Subcutaneous abdominal adipose tissue (tissue), 5 donors: ENCODE data around the gene LCN9.

Experiments used
- H3K27ac ChIP-seq: one replicate; pipeline ENCODE4 v1.7.0; 2013; ENCODE audit warnings: low read depth, mild to moderate bottlenecking, inconsistent platforms, low read length, moderate library complexity
- H3K27me3 ChIP-seq, 5 donors: one replicate each; pipeline ENCODE4 v1.7.0; 2013; ENCODE audit warnings: low read length in 5 of 5, inconsistent platforms in 1 of 5; ENCODE audit not compliant: control insufficient read depth in 5 of 5, insufficient read depth in 4 of 5
- H3K36me3 ChIP-seq, 5 donors: one replicate each; pipeline ENCODE4 v1.7.0; 2013; ENCODE audit warnings: low read length in 5 of 5; ENCODE audit not compliant: control insufficient read depth in 5 of 5, insufficient read depth in 5 of 5
- H3K4me1 ChIP-seq, 5 donors: one replicate each; pipeline ENCODE4 v1.7.0; 2013; ENCODE audit warnings: low read length in 5 of 5, mild to moderate bottlenecking in 3 of 5, moderate library complexity in 1 of 5; ENCODE audit not compliant: control insufficient read depth in 5 of 5, insufficient read depth in 5 of 5
- H3K4me3 ChIP-seq, 5 donors: one replicate each; pipeline ENCODE4 v1.7.0; 2013; ENCODE audit warnings: low read length in 5 of 5, low read depth in 1 of 5
- H3K9ac ChIP-seq, 5 donors: one replicate each; pipeline ENCODE4 v1.7.0; 2013; ENCODE audit warnings: low read length in 5 of 5, mild to moderate bottlenecking in 4 of 5, moderate library complexity in 3 of 5
- H3K9me3 ChIP-seq, 5 donors: one replicate each; pipeline ENCODE4 v1.7.0; 2013; ENCODE audit warnings: low read length in 5 of 5; ENCODE audit not compliant: control insufficient read depth in 5 of 5
- donor health status: healthy.
- donor health status: healthy.
- donor health status: healthy.
- donor health status: healthy.
- donor health status: healthy.

LCN9 gene

GRCh38 chr9:135662758-135663450, at the start of gene LCN9:
LCN9 (plus strand) TSS chr9:135663309; CDS start chr9:135663322, 13 bp downstream.
- Histone ChIP-seq H3K9me3 (no peaks in the 10 kb centered on the region), H3K4me3 (no peak within 1 kb of the TSS), H3K27me3 (peaks cover 2 to 37% (median 20%) of the 10 kb centered on the region in 5 donors), H3K36me3 (no peaks in the 10 kb centered on the region), H3K4me1 (no peaks in the 10 kb centered on the region), H3K27ac (no peak within 1 kb of the TSS), H3K9ac (no peak within 1 kb of the TSS)

DNA sequence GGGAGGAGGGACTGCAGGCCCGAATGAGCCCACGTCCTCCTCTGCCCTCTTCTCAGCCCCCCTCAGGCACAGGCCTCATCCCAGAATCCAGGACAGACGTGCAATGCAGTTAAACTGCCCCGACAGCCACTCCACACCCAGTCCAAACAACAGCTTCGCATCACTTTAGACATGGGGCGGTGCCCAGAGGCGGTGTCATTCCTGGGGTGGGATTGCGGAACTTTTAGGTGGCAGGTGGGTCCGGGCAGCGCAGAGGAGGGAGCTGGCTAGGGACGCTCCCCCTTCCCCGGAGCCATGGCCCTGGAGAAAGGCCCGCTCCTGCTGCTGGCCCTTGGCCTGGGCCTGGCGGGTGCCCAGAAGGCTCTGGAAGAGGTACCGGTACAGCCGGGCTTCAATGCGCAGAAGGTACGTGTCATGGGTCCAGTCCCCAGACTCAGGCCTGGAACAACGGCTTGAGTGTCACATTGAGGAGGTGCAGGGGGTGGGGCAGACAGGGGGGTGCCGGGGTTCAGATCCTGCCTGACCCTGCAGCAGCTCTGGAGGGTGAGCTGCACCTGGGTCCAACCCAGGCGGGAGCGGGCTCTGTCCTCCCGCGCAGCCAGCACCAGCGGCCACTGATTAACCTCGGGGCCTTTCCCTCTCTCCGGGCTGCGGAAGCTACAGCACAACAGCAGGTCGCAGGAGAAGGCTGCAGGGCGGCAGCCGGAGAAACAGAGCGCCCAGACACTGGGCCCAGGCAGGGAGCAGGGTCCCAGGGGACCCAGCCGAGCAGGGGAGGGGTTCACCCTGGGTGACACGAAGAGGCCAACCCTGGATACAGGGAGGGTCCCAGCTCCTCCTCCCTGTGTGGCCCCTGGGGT, 48.9 kb upstream of the LCN9 start:
- no peaks in the 10 kb centered on the region for H3K36me3 ChIP-seq
- peaks cover 0 to 2% (median 0%) of the 10 kb centered on the region in 5 donors for H3K4me1 ChIP-seq
- no peak overlapping the region for H3K27ac ChIP-seq
- H3K27me3 ChIP-seq, result peaks cover 31 to 52% (median 36%) of the 10 kb centered on the region in 5 donors
- no peak overlapping the region for H3K4me3 ChIP-seq
- H3K9me3 ChIP-seq, result no peaks in the 10 kb centered on the region
- H3K9ac ChIP-seq, result no peak overlapping the region

GRCh38 chr9:135614821-135615665, 48.1 kb upstream of the LCN9 start:
- H3K36me3 ChIP-seq, result no peaks in the 10 kb centered on the region
- no peak overlapping the region for H3K27ac ChIP-seq
- H3K9me3 ChIP-seq, result no peaks in the 10 kb centered on the region
- no peak overlapping the region for H3K4me3 ChIP-seq
- no peak overlapping the region for H3K9ac ChIP-seq
- peaks cover 31 to 56% (median 41%) of the 10 kb centered on the region in 5 donors for H3K27me3 ChIP-seq
- H3K4me1 ChIP-seq, result peaks cover 0 to 2% (median 0%) of the 10 kb centered on the region in 5 donors

DNA sequence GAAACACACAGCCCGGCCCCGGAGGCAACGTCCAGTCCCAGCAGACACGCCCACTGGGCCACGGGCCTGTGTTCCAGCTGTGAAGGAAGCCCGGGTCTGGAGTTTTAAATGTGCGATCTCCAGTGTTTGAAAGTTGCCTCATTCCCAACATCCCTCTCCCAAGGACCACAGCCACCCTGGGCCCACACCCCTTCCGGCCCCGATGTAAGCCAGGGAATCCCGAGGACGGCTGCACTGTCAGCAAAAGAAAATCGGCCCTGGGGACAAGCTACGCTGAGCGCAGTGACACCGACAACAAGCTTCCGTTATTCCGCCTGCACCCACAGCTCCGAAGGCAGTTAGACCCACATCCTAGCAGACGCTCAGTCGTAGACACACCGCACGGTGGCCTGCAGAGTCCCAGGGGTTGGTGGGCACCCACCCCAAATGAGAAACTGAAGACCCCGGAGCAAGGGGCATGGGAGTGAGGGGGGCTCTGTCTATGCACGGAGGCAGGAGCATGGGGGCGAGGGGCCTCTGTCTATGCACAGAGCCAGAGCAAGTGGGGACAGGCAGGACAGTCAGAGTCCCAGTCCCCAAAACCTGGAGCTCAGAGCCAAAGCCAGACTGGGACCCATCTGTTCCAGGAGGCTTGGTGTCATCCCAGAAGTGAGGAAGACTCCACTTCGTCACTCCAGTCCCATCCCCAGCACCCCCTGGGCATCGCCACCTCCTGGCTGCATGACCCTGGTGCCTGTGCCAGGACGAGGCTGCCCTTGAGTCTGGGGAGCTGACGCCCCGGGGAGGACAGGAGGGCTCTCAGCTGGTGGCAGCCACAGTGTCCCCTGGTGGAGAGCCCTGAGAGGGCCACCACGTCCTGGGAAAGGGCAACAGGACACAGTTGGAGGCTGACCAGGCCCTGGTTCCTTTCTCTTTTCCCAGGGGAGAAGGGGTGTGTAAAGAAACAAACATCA, 47.2 kb upstream of the LCN9 start:
- Histone ChIP-seq H3K9ac (no peak overlapping the region), H3K4me1 (peaks cover 0 to 2% (median 0%) of the 10 kb centered on the region in 5 donors), H3K4me3 (no peak overlapping the region), H3K27me3 (peaks cover 31 to 51% (median 37%) of the 10 kb centered on the region in 5 donors), H3K9me3 (no peaks in the 10 kb centered on the region), H3K36me3 (no peaks in the 10 kb centered on the region), H3K27ac (no peak overlapping the region)

DNA sequence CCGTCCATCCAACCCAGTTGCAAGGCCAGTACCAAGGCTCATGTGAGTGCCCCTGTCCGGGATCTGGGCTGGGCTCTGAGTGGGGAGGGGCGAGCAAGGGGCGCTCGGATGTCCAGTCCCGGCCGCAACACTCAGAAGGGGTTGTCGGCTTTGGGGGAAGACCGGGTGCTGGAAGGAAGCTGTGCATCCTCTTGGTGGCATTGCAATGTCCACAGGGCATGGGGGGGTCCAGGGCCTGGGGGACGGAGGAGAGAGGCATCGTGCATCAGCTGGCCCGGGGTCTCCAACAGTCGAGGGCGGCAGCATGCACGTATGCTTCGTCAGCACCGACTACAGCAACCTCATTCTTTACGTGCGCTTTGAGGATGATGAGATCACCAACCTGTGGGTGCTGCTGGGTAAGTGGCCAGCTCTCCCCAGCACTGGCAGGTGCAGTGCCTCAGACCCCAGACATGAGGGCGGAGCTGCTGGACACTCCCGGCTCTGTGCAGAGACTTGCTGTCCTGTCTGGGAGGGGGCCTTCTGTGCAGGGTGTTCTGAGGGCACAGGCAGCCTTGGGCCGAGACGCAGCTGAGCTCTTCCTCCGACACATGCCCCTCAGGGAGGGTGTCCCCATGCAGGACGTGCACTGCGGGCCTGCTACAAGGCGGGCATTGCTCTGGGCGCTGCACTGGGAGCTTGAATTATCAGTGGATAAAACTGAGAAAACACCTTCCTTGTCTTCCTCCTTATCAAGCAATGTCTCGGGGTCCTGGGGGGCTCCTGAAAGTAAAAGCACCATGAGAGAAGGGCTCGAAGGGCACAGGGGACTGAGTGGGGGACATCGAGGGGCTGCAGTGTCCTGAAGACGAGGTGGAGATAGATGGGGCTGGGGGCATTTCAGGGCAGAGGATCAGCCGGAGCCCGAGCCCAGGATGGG, 46.2 kb upstream of the LCN9 start:
- no peaks in the 10 kb centered on the region for H3K9me3 ChIP-seq
- H3K27me3 ChIP-seq, result peaks cover 28 to 47% (median 33%) of the 10 kb centered on the region in 5 donors
- no peak overlapping the region for H3K27ac ChIP-seq
- H3K9ac ChIP-seq, result no peak overlapping the region
- peaks cover 0 to 2% (median 0%) of the 10 kb centered on the region in 5 donors for H3K4me1 ChIP-seq
- no peaks in the 10 kb centered on the region for H3K36me3 ChIP-seq
- no peak overlapping the region for H3K4me3 ChIP-seq

DNA sequence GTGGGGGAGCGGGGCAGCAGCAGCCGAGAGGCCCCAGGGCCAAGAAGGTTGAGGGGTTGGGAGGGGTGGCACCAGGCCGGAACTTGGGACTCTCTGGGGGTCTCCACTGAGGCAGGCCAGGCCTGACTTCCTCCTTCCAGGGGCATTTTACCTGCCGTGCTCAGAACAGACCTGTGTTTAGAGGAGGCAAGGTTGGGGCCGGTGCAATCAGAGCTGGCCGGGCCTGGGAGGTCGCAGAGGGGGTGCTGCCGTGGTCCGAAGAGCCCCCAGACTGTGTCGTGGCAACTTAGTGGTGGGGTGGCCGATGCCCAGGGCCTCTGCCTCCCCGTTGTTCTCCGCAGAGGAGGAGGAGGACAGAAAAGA, 45.6 kb upstream of the LCN9 start:
- no peaks in the 10 kb centered on the region for H3K36me3 ChIP-seq
- no peaks in the 10 kb centered on the region for H3K9me3 ChIP-seq
- H3K4me1 ChIP-seq, result peaks cover 0 to 2% (median 0%) of the 10 kb centered on the region in 5 donors
- H3K27me3 ChIP-seq, result peaks cover 21 to 40% (median 28%) of the 10 kb centered on the region in 5 donors
- H3K9ac ChIP-seq, result no peak overlapping the region
- no peak overlapping the region for H3K4me3 ChIP-seq
- no peak overlapping the region for H3K27ac ChIP-seq

DNA sequence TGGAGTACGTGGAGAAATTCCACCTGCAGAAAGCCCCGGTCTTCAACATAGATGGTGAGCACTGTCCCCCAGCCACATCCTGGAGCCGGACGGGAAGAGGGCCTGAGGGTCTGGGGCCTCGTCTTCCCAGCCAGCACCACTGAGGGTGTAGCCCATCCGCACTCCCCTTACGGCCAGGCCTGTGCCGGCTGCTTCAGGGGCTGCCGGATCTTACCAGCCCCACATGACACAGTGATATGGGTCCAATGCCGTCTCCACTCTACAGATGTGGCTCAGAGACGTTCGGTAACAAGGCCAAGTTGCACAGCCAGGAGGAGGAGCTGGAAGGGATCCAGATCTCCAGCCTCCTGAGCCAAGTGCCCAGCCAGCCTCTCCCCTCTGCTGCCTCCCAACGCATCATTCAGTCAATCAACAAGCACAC, 45.1 kb upstream of the LCN9 start:
- Histone ChIP-seq H3K9ac (no peak overlapping the region), H3K9me3 (no peaks in the 10 kb centered on the region), H3K4me1 (peaks cover 0 to 2% (median 0%) of the 10 kb centered on the region in 5 donors), H3K4me3 (no peak overlapping the region), H3K27ac (no peak overlapping the region), H3K27me3 (peaks cover 18 to 36% (median 27%) of the 10 kb centered on the region in 5 donors), H3K36me3 (no peaks in the 10 kb centered on the region)

DNA sequence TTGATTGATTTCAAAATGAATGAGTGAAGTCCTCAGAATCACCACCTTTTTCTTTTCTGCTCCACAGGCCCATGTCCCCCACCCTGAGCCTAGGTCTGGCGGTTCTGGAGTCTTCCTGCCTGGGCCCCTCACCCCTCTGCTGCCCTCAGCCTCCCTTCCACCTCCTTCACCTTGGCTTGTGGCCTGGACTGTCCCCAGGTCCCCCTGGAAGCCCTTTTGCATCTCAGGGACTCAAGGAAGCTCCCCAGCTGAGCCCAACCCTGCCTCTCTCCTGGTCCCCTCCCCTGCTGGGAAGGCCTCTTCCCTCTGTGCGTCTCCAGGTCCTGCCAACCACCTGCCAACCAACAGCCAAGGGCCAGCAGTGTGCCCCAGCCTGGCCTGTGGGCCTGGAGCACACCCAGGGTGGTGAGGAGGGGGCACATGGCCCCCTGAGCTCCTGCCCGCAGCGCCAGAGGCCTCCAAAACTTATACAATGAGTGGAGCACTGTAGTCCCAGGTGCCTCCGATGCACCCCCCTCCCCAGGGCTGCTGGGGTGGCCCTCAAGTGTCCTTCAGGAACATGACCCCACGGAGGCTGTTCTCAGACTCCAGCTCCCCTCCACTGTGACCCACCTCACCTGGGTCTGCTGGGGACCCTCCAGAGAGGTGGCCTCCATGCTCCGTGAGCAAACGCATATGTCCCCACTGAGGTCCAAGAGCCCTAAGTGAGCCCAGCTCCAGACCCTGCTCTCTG, 44.1 kb upstream of the LCN9 start:
- Histone ChIP-seq H3K4me1 (peaks cover 0 to 2% (median 0%) of the 10 kb centered on the region in 5 donors), H3K9ac (no peak overlapping the region), H3K4me3 (no peak overlapping the region), H3K36me3 (no peaks in the 10 kb centered on the region), H3K9me3 (no peaks in the 10 kb centered on the region), H3K27ac (no peak overlapping the region), H3K27me3 (peaks cover 18 to 30% (median 23%) of the 10 kb centered on the region in 5 donors)
